HG02759 (cell line): Measurements from ENCODE around the gene CAMTA1.

Source experiments
- ATAC-seq: cut with Tn5 transposase; IDR thresholded peaks from one replicate; pipeline ENCODE4 v1.9.1; 2021; ENCODE audit warnings: mild to moderate bottlenecking, moderate library complexity; ENCODE audit not compliant: unreplicated experiment

Gene CAMTA1

DNA sequence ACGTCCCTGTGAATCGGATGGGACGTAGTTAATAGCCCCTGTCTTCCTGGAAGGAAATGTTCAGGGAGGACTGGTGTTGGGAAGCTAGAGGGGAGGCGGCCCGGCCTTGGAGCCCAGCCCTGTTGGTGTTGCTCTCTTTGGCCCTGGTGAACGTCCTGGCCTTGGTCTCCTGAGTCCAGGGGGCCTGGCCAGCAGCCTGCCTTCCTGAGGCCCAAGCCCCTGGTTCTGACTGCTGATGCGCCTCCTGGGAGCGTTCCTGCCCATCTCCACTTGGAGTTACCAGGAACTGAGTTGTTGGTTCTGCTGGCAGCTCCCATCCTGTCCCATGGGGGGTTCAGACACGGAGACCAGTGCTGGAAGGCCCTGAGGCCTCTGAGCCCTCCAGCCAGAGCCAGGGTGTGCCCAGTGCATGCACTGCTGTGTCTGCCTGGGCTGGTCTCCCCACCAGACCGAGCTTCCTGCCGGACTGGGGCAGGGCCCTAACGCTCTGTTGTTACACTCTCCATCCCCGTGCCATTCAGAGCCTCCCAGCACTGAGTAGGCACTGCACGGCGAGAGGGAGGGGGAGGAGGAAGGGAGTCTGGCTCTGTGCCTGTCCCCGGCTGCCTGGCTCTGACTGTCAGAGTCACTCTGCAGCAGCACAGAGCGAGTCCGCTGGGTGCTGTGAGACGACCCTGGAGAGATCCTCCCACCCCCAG is 603.4 kb downstream of the CAMTA1 start:
- ATAC-seq: no peak

- ATAC-seq: no peak
Observed at GRCh38 chr1:7389201-7389905, 604.1 kb downstream of the CAMTA1 start.

DNA sequence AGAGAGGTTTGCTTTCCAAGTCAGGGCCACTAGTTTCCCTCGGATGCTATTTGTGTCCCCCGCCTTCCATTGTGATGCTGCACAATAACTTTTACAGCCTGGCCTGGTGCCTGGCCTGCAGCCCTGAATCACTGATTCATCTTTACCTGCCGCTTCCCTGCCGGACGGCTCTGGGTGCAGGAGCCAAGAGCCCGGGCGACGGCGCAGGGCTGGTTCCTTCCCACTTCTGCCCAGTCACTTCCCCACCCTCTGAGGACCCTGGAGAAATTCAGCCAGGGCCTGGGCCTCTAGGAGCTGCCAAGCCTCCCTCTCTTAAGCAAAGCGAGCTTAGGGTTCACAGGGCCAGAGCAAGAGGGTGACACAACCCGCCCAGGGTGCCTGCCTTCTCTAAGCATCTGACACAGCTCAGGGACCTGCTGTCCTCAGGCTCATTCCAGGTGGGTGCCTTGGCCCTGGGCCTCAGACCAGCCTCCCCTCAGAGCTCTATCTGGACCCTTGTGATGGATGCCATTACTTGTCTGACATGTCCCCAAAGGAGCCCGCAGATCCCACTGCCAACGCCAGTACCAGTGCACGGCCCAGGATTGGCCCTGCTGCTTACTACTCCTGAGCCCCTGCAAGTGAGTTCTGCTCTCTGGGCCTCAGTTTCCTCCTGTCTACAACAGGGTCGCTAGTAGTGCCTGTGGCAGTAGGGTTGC is 604.8 kb downstream of the CAMTA1 start:
- no peak for ATAC-seq

GRCh38 chr1:7390604-7391000 is 605.3 kb downstream of the CAMTA1 start:
- ATAC-seq: no peak

- ATAC-seq: no peak
Observed at GRCh38 chr1:7393136-7393535, 607.9 kb downstream of the CAMTA1 start.

- no peak for ATAC-seq
Observed at GRCh38 chr1:7395251-7395650, 610.0 kb downstream of the CAMTA1 start.

DNA sequence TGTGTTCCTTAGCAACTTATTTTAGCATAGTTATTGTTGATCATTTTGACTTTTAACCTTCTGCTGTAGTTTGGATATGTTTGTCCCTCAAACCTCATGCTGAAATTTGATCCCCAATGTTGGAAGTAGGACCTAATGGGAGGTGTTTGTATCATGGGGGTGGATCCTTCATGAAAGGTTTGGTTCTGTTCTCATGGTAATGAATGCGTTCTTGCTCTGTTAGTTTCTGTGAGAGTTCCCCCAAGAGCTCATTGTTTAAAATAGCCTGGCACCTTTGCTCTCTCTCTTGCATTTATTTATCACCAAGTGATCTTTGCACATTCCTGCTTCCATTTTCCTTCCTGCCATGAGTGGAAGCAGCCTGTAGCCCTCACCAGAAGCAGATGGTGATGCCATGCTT is 613.7 kb downstream of the CAMTA1 start:
- ATAC-seq: no peak

- ATAC-seq: no peak
Observed at GRCh38 chr1:7399514-7400125, 614.4 kb downstream of the CAMTA1 start.

DNA sequence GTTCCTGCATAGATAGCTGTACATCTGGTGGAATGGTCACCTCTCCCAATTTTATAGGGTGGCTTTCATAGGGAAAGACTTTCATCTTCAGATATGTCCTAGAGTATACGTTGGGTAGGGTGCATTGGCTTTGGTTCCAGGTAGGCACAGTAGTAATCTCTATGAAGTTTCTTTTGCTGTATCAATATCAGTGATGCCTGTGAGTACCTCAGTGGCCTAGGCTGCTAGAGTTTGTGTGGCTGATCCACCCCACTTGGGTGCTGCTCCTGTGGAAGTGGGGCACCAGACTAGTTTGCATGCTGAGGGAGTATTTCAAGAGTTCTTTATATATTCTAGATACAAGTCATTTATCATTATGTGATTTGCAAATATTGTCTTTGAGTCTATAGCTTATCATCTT is 615.3 kb downstream of the CAMTA1 start:
- ATAC-seq: no peak

- no peak for ATAC-seq
Observed at GRCh38 chr1:7401814-7402547, 616.7 kb downstream of the CAMTA1 start.

DNA sequence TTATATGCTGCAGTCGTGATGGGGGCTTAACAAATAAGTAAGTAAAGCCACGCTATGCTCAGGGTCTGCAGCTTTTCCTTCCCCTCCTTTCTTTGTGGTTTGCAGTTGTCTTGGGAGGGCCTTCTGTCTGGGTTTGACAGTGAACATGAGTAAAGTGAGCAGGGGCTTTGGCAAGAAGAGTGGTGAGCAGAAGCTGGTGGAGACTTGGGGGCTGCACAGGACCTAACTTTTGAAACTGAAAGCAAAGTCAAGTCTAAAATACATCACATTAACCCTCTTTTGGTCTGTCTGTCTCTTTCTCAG is 617.2 kb downstream of the CAMTA1 start:
- no peak for ATAC-seq

GRCh38 chr1:7403265-7404045 is 618.2 kb downstream of the CAMTA1 start:
- no peak for ATAC-seq

DNA sequence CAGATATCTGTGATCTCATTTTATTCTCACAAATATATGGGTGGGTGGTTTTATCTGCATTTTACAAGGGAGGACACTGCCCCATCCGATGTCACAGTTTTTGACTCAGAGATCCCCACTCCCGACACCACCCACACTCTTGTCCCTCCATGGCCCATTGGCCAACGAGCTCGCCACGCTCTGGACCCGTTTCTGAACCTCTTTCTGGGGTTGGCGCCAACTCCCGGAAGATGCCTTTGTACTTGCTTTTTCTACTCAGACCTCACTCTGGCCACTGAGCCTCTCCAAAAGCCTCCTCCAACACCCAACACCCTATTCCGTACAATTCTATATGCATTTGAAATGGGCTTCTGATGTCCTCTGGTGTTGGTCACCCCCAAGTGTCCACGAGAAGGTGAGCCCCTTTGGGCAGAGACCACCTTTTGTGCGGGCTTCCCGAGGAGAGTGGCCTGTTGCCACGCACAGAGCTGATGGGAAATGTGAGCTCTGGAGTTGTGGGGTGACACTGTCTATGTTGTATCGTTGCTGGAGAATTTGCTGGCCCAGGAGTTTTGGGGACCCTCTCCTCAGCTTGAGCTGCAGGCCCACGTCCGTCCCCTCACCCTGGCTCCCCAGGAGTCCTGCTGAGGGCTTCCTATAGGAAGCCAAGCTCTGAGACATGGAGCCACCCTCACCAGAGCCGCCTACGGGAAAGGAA is 618.9 kb downstream of the CAMTA1 start:
- no peak for ATAC-seq

GRCh38 chr1:7405844-7406500 is 620.7 kb downstream of the CAMTA1 start:
- ATAC-seq: no peak

DNA sequence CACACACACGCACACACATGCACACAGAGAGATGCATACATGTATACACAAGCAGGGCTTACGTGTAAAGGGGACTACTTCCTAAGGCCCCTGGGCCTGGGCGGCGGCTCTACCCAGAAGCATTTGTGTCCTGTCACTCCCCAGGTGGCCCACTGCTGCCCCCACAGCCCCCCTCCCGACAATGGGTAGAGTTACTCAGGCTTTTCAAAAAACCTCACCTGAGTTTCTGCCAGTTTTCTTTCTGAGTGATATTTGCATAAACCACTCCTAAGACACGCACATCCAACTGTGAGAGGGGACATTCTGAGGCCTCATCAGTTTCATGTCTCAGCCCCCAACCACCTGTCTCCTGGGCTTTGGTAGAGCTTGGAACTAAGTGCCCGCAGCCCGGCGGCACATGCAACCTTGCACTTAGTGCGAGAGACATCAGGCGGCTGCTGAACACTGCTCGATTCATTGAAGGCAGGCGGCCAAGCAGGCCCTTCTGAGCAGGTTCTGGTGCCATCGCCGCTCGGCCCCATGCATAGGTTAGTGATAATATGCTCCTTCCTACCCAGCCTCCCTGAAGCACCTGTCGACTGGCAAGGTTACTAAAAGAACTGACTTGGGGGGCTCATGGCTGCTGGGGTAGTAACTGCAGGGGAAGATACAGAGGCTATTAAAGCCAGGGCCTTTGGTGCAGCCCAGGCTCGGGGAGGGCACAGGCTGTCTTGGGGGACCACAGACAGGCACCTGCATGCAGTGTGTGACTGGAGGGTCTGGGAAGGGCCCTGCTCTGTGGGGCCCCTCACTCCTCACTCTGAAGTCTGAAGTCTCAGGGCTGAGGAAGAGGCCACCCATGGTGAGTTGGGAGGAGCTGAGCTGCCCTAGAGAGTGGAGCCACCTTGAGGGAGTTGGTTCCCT is 621.6 kb downstream of the CAMTA1 start:
- ATAC-seq: no peak

DNA sequence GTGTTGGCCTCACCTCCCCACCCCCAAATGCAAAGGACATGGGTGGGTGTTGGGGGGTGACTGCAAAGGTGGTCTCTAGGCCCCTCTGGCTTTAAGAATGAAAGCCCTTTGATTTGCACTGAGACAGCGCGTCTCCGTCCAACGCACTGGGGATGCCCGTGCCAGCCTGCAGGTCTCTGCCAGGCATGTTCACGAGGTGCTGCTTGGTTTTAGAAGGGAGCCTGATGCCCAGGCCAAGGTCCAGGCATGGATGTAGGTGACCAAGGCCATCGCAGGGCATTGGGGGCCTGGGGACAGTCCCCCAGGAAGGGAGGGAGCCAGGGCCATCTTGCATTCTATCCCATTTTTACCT is 622.3 kb downstream of the CAMTA1 start:
- no peak for ATAC-seq

- no peak for ATAC-seq
Observed at GRCh38 chr1:7407980-7408770, 622.9 kb downstream of the CAMTA1 start.

GRCh38 chr1:7408771-7409150 is 623.5 kb downstream of the CAMTA1 start:
- no peak for ATAC-seq
